Astrocyte (in vitro differentiated cells and primary cell): ENCODE measurements around the gene PPP2R3C.

Experiments
- EZH2 ChIP-seq: IDR thresholded peaks from 2 replicates; pipeline ENCODE4 v1.6.1; 2012; ENCODE audit warnings: mild to moderate bottlenecking, low read length, inconsistent platforms; ENCODE audit not compliant: insufficient read depth
- TF ChIP-seq, protein P1 (sequence below): IDR thresholded peaks from 2 replicates; pipeline ENCODE4 v1.5.1; 2011; ENCODE audit warnings: low read depth, mild to moderate bottlenecking, inconsistent platforms, low read length, moderate library complexity; ENCODE audit not compliant: insufficient read depth

DNA sequence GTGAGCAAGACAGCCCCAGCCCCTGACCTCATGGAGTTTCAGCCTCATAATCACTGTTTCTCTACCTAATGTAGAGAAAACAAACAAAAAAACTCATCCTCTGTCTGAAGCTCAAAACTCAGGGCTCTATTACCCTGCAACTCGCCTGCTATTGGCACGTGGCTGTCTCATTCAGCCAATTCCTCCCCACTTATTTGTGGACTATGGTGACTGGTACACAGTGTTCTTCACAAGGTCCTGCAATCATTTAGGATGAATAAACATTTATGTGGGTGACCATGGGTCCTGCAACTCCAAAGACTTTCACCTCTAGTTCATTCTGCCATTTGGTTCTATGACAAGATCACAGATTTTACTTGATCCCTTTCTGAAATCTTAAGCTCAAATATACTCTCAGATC is 4.7 kb downstream of the PPP2R3C start:
- TF ChIP-seq EZH2 = no peak
- TF ChIP-seq, protein P1, sequence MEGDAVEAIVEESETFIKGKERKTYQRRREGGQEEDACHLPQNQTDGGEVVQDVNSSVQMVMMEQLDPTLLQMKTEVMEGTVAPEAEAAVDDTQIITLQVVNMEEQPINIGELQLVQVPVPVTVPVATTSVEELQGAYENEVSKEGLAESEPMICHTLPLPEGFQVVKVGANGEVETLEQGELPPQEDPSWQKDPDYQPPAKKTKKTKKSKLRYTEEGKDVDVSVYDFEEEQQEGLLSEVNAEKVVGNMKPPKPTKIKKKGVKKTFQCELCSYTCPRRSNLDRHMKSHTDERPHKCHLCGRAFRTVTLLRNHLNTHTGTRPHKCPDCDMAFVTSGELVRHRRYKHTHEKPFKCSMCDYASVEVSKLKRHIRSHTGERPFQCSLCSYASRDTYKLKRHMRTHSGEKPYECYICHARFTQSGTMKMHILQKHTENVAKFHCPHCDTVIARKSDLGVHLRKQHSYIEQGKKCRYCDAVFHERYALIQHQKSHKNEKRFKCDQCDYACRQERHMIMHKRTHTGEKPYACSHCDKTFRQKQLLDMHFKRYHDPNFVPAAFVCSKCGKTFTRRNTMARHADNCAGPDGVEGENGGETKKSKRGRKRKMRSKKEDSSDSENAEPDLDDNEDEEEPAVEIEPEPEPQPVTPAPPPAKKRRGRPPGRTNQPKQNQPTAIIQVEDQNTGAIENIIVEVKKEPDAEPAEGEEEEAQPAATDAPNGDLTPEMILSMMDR = no peak
